Left ventricle myocardium superior (tissue), 1 donor: ENCODE measurements around the gene ACTL10. TPM values are rescaled to one million over a fixed set of nuclear protein-coding genes. Genes with fewer than 3 reads are reported as not detected.

Source experiments
- ATAC-seq: fragments of 200-7000 bp; cut with Tn5 transposase; one replicate; pipeline ENCODE4 v1.9.1; 2020; ENCODE audit warnings: mild to moderate bottlenecking, moderate library complexity
- DNase-seq: peaks from one replicate; pipeline ENCODE4 v3.0.0-alpha.2; 2020
- intact Hi-C: fragments of 100-400 bp; cut with micrococcal nuclease; formaldehyde crosslinking; loops from one replicate; pipeline ENCODE4 v1.11.0; 2022
- total RNA-seq: library from RNA; stranded (reverse); fragmentation: NEBNext Ultra II Directional; extraction: Animal tissue kit (Norgen Biotek cat#: 25700); gene quantifications from one replicate; pipeline ENCODE4 v1.2.1, GENCODE V29; 2021
- donor health status: DM: no; HTN: yes; CAD: no; lungs with severe emphysema.

Gene ACTL10
- total RNA-seq, 1 donor from 2014 or later = 0.40 TPM

- ATAC-seq (peak; percentile 66), DNase-seq (no peak)
- intact Hi-C loops = no loop called here
These were observed 18.9 kb upstream of the ACTL10 start for GRCh38 chr20:33647603-33648395.

- no peak for DNase-seq
- ATAC-seq = peak; percentile 4
- intact Hi-C loops = no loop called here
These were observed 18.2 kb upstream of the ACTL10 start for GRCh38 chr20:33648396-33649004.

- ATAC-seq (peak; percentile 70), DNase-seq (peak; percentile 79)
- intact Hi-C loops = no loop called here
These were observed 17.5 kb upstream of the ACTL10 start for GRCh38 chr20:33649201-33649681.

- intact Hi-C loops = loop anchor here (5.0 kb wide), 1 partner anchor 188 kb away; no protein-coding TSS in a partner anchor
- ATAC-seq (no peak), DNase-seq (no peak)
These were observed 16.5 kb upstream of the ACTL10 start for GRCh38 chr20:33650111-33650752.

- ATAC-seq (no peak), DNase-seq (no peak)
- intact Hi-C loops = loop anchor here (5.0 kb wide), 1 partner anchor 189 kb away; no protein-coding TSS in a partner anchor
These were observed 15.8 kb upstream of the ACTL10 start for GRCh38 chr20:33650753-33651561.

GRCh38 chr20:33651562-33652048, 15.1 kb upstream of the ACTL10 start:
- DNase-seq (no peak), ATAC-seq (no peak)
- intact Hi-C loops = loop anchor here (5.0 kb wide), 1 partner anchor 189 kb away; no protein-coding TSS in a partner anchor

- DNase-seq (peak; percentile 63), ATAC-seq (peak; percentile 68)
- intact Hi-C loops = loop anchor here (5.0 kb wide), 1 partner anchor 191 kb away; no protein-coding TSS in a partner anchor
These were observed 13.4 kb upstream of the ACTL10 start for GRCh38 chr20:33653218-33653899.

GRCh38 chr20:33653900-33654596, 12.7 kb upstream of the ACTL10 start:
- ATAC-seq (peak; percentile 12), DNase-seq (no peak)
- intact Hi-C loops = loop anchor here (5.0 kb wide), 1 partner anchor 192 kb away; no protein-coding TSS in a partner anchor

- ATAC-seq (peak; percentile 2), DNase-seq (no peak)
- intact Hi-C loops = loop anchor here (5.0 kb wide), 1 partner anchor 192 kb away; no protein-coding TSS in a partner anchor
These were observed 12.0 kb upstream of the ACTL10 start for GRCh38 chr20:33654680-33655161.

- no peak for ATAC-seq
- no peak for DNase-seq
- intact Hi-C loops = no loop called here
These were observed 11.6 kb upstream of the ACTL10 start for GRCh38 chr20:33655164-33655563.

- ATAC-seq (no peak), DNase-seq (no peak)
- intact Hi-C loops = no loop called here
These were observed 10.5 kb upstream of the ACTL10 start for GRCh38 chr20:33656010-33656782.

- ATAC-seq = no peak
- DNase-seq = no peak
- intact Hi-C loops = no loop called here
These were observed 9.7 kb upstream of the ACTL10 start for GRCh38 chr20:33656783-33657703.

GRCh38 chr20:33657704-33658095, 9.0 kb upstream of the ACTL10 start:
- intact Hi-C loops = no loop called here
- DNase-seq (no peak), ATAC-seq (no peak)

GRCh38 chr20:33658510-33658909, 8.2 kb upstream of the ACTL10 start:
- DNase-seq (no peak), ATAC-seq (no peak)
- intact Hi-C loops = no loop called here

- DNase-seq (no peak), ATAC-seq (no peak)
- intact Hi-C loops = no loop called here
These were observed 7.8 kb upstream of the ACTL10 start for GRCh38 chr20:33658929-33659328.
